IgD-negative memory B cell (primary cell): ENCODE results near the gene GSX2. TPM values are rescaled to one million over a fixed set of nuclear protein-coding genes. Genes with fewer than 3 reads are reported as not detected.
A peak's percentile ranks its signal among the peaks of the same experiment; 100 is the strongest.
"Not testable (repeated sequence)": the region's sequence is repeated elsewhere in the genome, so short reads cannot be mapped to it uniquely, and the experiment has no call there.

Source experiments
- H3K27ac Mint-ChIP-seq, 3 donors: one replicate each; pipeline ENCODE4 v1.8.0; 2020 to 2022; ENCODE audit warnings: mild to moderate bottlenecking in 3 of 3, mixed read lengths in 3 of 3, moderate library complexity in 1 of 3
- H3K27me3 Mint-ChIP-seq: one replicate; pipeline ENCODE4 v1.8.0; 2021; ENCODE audit warnings: mixed read lengths
- H3K36me3 Mint-ChIP-seq: one replicate; pipeline ENCODE4 v1.8.0; 2020; ENCODE audit warnings: mild to moderate bottlenecking, mixed read lengths
- H3K4me1 Mint-ChIP-seq, 3 donors: one replicate each; pipeline ENCODE4 v1.8.0; 2020 to 2022; ENCODE audit warnings: mixed read lengths in 3 of 3, mild to moderate bottlenecking in 1 of 3
- H3K4me3 Mint-ChIP-seq, 4 donors: one replicate each; pipeline ENCODE4 v1.8.0; 2020 to 2022; ENCODE audit warnings: mild to moderate bottlenecking in 4 of 4, mixed read lengths in 4 of 4, moderate library complexity in 3 of 4
- H3K9me3 Mint-ChIP-seq, 3 donors: one replicate each; pipeline ENCODE4 v1.8.0; 2020 to 2021; ENCODE audit warnings: mixed read lengths in 3 of 3, mild to moderate bottlenecking in 1 of 3
- polyA plus RNA-seq: library from polyadenylated mRNA; unstranded; fragments of 300-500 nt; fragmentation: Illumina TruSeq; gene quantifications from one replicate; pipeline ENCODE4 v1.2.3, GENCODE V29; 2021

Gene GSX2
- polyA plus RNA-seq = 1.2 TPM

GRCh38 chr4:54099748-54100574 is at the start of gene GSX2:
GSX2 (plus strand) TSS chr4:54100163; CDS start chr4:54100345, 182 bp downstream.
- Mint-ChIP-seq H3K9me3 (peaks cover 0 to 10% (median 0%) of the 10 kb centered on the region in 3 donors), H3K27ac (peak within 1 kb of the TSS; percentile 69 to 90 (median 79)), H3K4me3 (peak within 1 kb of the TSS; percentile 71 to 88 (median 84)), H3K4me1 (peaks cover 18 to 43% (median 32%) of the 10 kb centered on the region in 3 donors), H3K36me3 (no peaks in the 10 kb centered on the region), H3K27me3 (peaks cover 83% of the 10 kb centered on the region)

- peaks cover 17% of the 10 kb centered on the region for H3K36me3 Mint-ChIP-seq
- no peak overlapping the region for H3K4me3 Mint-ChIP-seq
- H3K9me3 Mint-ChIP-seq = no peaks in the 10 kb centered on the region
- H3K27me3 Mint-ChIP-seq = no peaks in the 10 kb centered on the region
- H3K27ac Mint-ChIP-seq = no peak overlapping the region
- H3K4me1 Mint-ChIP-seq = peaks cover 15 to 25% (median 23%) of the 10 kb centered on the region in 3 donors
Measured at GRCh38 chr4:54050214-54050904, 49.6 kb upstream of the GSX2 start.

GRCh38 chr4:54053322-54053721 is 46.6 kb upstream of the GSX2 start:
- Mint-ChIP-seq H3K36me3 (peaks cover 11% of the 10 kb centered on the region), H3K4me1 (peaks cover 29 to 50% (median 48%) of the 10 kb centered on the region in 3 donors)
- H3K9me3 Mint-ChIP-seq, H3K27ac Mint-ChIP-seq, H3K4me3 Mint-ChIP-seq, H3K27me3 Mint-ChIP-seq: not testable (repeated sequence)

- Mint-ChIP-seq H3K4me1 (peaks cover 31 to 52% (median 49%) of the 10 kb centered on the region in 3 donors), H3K36me3 (peaks cover 7% of the 10 kb centered on the region), H3K9me3 (no peaks in the 10 kb centered on the region), H3K27me3 (no peaks in the 10 kb centered on the region), H3K27ac (no peak overlapping the region), H3K4me3 (no peak overlapping the region)
Measured at GRCh38 chr4:54054501-54054900, 45.5 kb upstream of the GSX2 start.

- no peaks in the 10 kb centered on the region for H3K9me3 Mint-ChIP-seq
- H3K36me3 Mint-ChIP-seq = peaks cover 6% of the 10 kb centered on the region
- no peak overlapping the region for H3K27ac Mint-ChIP-seq
- no peaks in the 10 kb centered on the region for H3K27me3 Mint-ChIP-seq
- H3K4me3 Mint-ChIP-seq = no peak overlapping the region
- peaks cover 39 to 57% (median 56%) of the 10 kb centered on the region in 3 donors for H3K4me1 Mint-ChIP-seq
Measured at GRCh38 chr4:54055494-54055893, 44.5 kb upstream of the GSX2 start.

- Mint-ChIP-seq H3K4me1 (peaks cover 40 to 56% (median 56%) of the 10 kb centered on the region in 3 donors), H3K9me3 (no peaks in the 10 kb centered on the region), H3K4me3 (peak overlapping the region in 1 of 4 donors; percentile 13), H3K27me3 (no peaks in the 10 kb centered on the region), H3K27ac (peak overlapping the region in 1 of 3 donors; percentile 15), H3K36me3 (peaks cover 3% of the 10 kb centered on the region)
Measured at GRCh38 chr4:54056360-54056759, 43.6 kb upstream of the GSX2 start.

- H3K4me1 Mint-ChIP-seq = peaks cover 50 to 67% (median 66%) of the 10 kb centered on the region in 3 donors
- H3K4me3 Mint-ChIP-seq = peak overlapping the region; percentile 8 to 88 (median 42)
- H3K27ac Mint-ChIP-seq = peak overlapping the region in 2 of 3 donors; percentile 4 to 12
- no peaks in the 10 kb centered on the region for H3K36me3 Mint-ChIP-seq
- H3K27me3 Mint-ChIP-seq = no peaks in the 10 kb centered on the region
- no peaks in the 10 kb centered on the region for H3K9me3 Mint-ChIP-seq
Measured at GRCh38 chr4:54058171-54058570, 41.8 kb upstream of the GSX2 start.

GRCh38 chr4:54060116-54060515 is 39.8 kb upstream of the GSX2 start:
- Mint-ChIP-seq H3K36me3 (no peaks in the 10 kb centered on the region), H3K4me1 (peaks cover 49 to 63% (median 61%) of the 10 kb centered on the region in 3 donors), H3K27ac (no peak overlapping the region), H3K9me3 (no peaks in the 10 kb centered on the region), H3K27me3 (no peaks in the 10 kb centered on the region), H3K4me3 (peak overlapping the region in 2 of 4 donors; percentile 10 to 69)

GRCh38 chr4:54061067-54061466 is 38.9 kb upstream of the GSX2 start:
- Mint-ChIP-seq H3K27me3 (no peaks in the 10 kb centered on the region), H3K4me3 (peak overlapping the region in 2 of 4 donors; percentile 50 to 90), H3K27ac (no peak overlapping the region), H3K9me3 (no peaks in the 10 kb centered on the region), H3K36me3 (no peaks in the 10 kb centered on the region), H3K4me1 (peaks cover 43 to 61% (median 57%) of the 10 kb centered on the region in 3 donors)

- Mint-ChIP-seq H3K9me3 (no peaks in the 10 kb centered on the region), H3K27me3 (no peaks in the 10 kb centered on the region), H3K36me3 (no peaks in the 10 kb centered on the region), H3K4me3 (peak overlapping the region in 3 of 4 donors; percentile 58 to 90 (median 80)), H3K27ac (peak overlapping the region in 1 of 3 donors; percentile 46), H3K4me1 (peaks cover 39 to 53% (median 51%) of the 10 kb centered on the region in 3 donors)
Measured at GRCh38 chr4:54061873-54062272, 38.1 kb upstream of the GSX2 start.

- H3K36me3 Mint-ChIP-seq = no peaks in the 10 kb centered on the region
- H3K27ac Mint-ChIP-seq = peak overlapping the region in 1 of 3 donors; percentile 86
Measured at GRCh38 chr4:54062392-54062791, 37.6 kb upstream of the GSX2 start.

GRCh38 chr4:54063229-54063628 is 36.7 kb upstream of the GSX2 start:
- Mint-ChIP-seq H3K27ac (peak overlapping the region; percentile 86 to 98 (median 96)), H3K27me3 (no peaks in the 10 kb centered on the region), H3K36me3 (no peaks in the 10 kb centered on the region), H3K9me3 (no peaks in the 10 kb centered on the region), H3K4me3 (peak overlapping the region; percentile 90 to 98 (median 94)), H3K4me1 (peaks cover 31 to 43% (median 37%) of the 10 kb centered on the region in 3 donors)

More at GRCh38 chr4:54062392-54062791, 37.6 kb upstream of the GSX2 start:
- Mint-ChIP-seq H3K4me3 (peak overlapping the region; percentile 77 to 98 (median 91)), H3K4me1 (peaks cover 34 to 49% (median 46%) of the 10 kb centered on the region in 3 donors), H3K27me3 (no peaks in the 10 kb centered on the region), H3K9me3 (no peaks in the 10 kb centered on the region)

GRCh38 chr4:54063737-54064316 is 36.1 kb upstream of the GSX2 start:
- H3K9me3 Mint-ChIP-seq = no peaks in the 10 kb centered on the region
- no peaks in the 10 kb centered on the region for H3K36me3 Mint-ChIP-seq
- peaks cover 29 to 40% (median 34%) of the 10 kb centered on the region in 3 donors for H3K4me1 Mint-ChIP-seq
- peak overlapping the region; percentile 86 to 98 (median 96) for H3K27ac Mint-ChIP-seq
- H3K4me3 Mint-ChIP-seq = peak overlapping the region; percentile 90 to 98 (median 94)
- no peaks in the 10 kb centered on the region for H3K27me3 Mint-ChIP-seq

GRCh38 chr4:54064317-54065111 is 35.4 kb upstream of the GSX2 start, which contains the start of gene CHIC2:
CHIC2 (minus strand) TSS chr4:54064605; CDS start chr4:54064300, 305 bp downstream.
- Mint-ChIP-seq H3K4me3 (peak within 1 kb of the TSS; percentile 90 to 98 (median 94)), H3K9me3 (no peaks in the 10 kb centered on the region), H3K27me3 (no peaks in the 10 kb centered on the region), H3K36me3 (no peaks in the 10 kb centered on the region), H3K27ac (peak within 1 kb of the TSS; percentile 86 to 98 (median 96)), H3K4me1 (peaks cover 28 to 40% (median 33%) of the 10 kb centered on the region in 3 donors)
